Parathyroid adenoma (tissue), 2 donors: ENCODE results near the gene SLC9C2.
"Not testable (repeated sequence)": the region's sequence is repeated elsewhere in the genome, so short reads cannot be mapped to it uniquely, and the experiment has no call there.

Experiments used
- H2AFZ ChIP-seq: fragments of 300-600 bp; sonication (generic); one replicate; pipeline ENCODE4 v1.7.0; 2017; ENCODE audit warnings: antibody characterized with exemption, mild to moderate bottlenecking
- H3K27ac ChIP-seq: fragments of 300-600 bp; sonication (generic); one replicate; pipeline ENCODE4 v1.7.0; 2017
- H3K27me3 ChIP-seq: fragments of 300-600 bp; sonication (generic); one replicate; pipeline ENCODE4 v1.7.0; 2017; ENCODE audit warnings: low read length; ENCODE audit not compliant: control insufficient read depth, insufficient read depth
- H3K36me3 ChIP-seq: fragments of 300-600 bp; sonication (generic); one replicate; pipeline ENCODE4 v1.7.0; 2017; ENCODE audit warnings: low read length; ENCODE audit not compliant: control insufficient read depth, insufficient read depth
- H3K4me1 ChIP-seq: fragments of 300-600 bp; sonication (generic); one replicate; pipeline ENCODE4 v1.7.0; 2017; ENCODE audit warnings: control low read depth
- H3K4me2 ChIP-seq: fragments of 300-600 bp; sonication (generic); one replicate; pipeline ENCODE4 v1.7.0; 2017; ENCODE audit warnings: low read length
- H3K4me3 ChIP-seq: fragments of 300-600 bp; sonication (generic); one replicate; pipeline ENCODE4 v1.7.0; 2017; ENCODE audit warnings: low read depth, low read length
- H3K79me2 ChIP-seq: fragments of 300-600 bp; sonication (generic); one replicate; pipeline ENCODE4 v1.7.0; 2017; ENCODE audit warnings: control low read depth
- H3K9ac ChIP-seq: fragments of 300-600 bp; sonication (generic); one replicate; pipeline ENCODE4 v1.7.0; 2017; ENCODE audit warnings: mild to moderate bottlenecking
- H3K9me3 ChIP-seq: fragments of 300-600 bp; sonication (generic); one replicate; pipeline ENCODE4 v1.7.0; 2017; ENCODE audit warnings: low read length; ENCODE audit not compliant: control insufficient read depth
- TF ChIP-seq, protein P1 (sequence below): fragments of 300-600 bp; sonication (generic); IDR thresholded peaks from one replicate; pipeline ENCODE4 v1.7.0; 2017; ENCODE audit warnings: antibody characterized with exemption, mild to moderate bottlenecking
- donor health status: primary hyperparathyroidism.

Gene SLC9C2

DNA sequence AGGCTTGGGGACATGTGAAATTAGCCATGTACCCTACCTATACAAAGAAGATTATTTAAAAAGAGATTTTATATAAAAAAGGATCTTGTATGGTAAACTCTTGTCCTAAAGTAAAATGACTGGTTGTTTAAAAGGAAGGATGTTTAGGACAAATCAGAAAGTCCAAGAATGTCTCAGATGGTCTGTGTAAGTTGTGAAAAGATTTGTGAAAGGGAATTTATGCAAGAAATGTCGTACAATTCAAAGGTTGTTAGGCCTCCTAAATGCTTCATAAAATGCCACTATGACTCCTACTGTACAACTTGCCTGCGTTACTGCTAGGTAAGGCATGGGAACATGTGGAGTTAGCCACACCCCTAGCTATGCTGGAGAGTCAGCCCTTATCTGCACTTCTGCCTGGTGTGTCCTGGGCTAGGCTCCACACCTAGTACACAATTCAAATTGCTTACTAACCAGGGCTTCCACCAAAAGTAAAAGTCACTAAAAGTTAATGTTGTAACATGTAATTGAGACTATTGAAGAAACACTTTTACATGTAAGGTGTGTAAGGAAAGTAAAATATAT lies 106.0 kb downstream of the SLC9C2 start:
- H3K36me3 ChIP-seq: no peaks in the 10 kb centered on the region
- TF ChIP-seq, protein P1, sequence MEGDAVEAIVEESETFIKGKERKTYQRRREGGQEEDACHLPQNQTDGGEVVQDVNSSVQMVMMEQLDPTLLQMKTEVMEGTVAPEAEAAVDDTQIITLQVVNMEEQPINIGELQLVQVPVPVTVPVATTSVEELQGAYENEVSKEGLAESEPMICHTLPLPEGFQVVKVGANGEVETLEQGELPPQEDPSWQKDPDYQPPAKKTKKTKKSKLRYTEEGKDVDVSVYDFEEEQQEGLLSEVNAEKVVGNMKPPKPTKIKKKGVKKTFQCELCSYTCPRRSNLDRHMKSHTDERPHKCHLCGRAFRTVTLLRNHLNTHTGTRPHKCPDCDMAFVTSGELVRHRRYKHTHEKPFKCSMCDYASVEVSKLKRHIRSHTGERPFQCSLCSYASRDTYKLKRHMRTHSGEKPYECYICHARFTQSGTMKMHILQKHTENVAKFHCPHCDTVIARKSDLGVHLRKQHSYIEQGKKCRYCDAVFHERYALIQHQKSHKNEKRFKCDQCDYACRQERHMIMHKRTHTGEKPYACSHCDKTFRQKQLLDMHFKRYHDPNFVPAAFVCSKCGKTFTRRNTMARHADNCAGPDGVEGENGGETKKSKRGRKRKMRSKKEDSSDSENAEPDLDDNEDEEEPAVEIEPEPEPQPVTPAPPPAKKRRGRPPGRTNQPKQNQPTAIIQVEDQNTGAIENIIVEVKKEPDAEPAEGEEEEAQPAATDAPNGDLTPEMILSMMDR: no peak
- H2AFZ ChIP-seq: no peak overlapping the region
- H3K79me2 ChIP-seq: no peaks in the 10 kb centered on the region
- H3K27ac ChIP-seq: no peak overlapping the region
- no peaks in the 10 kb centered on the region for H3K27me3 ChIP-seq
- no peak overlapping the region for H3K4me3 ChIP-seq
- H3K9me3 ChIP-seq: no peaks in the 10 kb centered on the region
- H3K4me1 ChIP-seq: no peaks in the 10 kb centered on the region
- H3K4me2 ChIP-seq: no peak overlapping the region
- no peak overlapping the region for H3K9ac ChIP-seq

DNA sequence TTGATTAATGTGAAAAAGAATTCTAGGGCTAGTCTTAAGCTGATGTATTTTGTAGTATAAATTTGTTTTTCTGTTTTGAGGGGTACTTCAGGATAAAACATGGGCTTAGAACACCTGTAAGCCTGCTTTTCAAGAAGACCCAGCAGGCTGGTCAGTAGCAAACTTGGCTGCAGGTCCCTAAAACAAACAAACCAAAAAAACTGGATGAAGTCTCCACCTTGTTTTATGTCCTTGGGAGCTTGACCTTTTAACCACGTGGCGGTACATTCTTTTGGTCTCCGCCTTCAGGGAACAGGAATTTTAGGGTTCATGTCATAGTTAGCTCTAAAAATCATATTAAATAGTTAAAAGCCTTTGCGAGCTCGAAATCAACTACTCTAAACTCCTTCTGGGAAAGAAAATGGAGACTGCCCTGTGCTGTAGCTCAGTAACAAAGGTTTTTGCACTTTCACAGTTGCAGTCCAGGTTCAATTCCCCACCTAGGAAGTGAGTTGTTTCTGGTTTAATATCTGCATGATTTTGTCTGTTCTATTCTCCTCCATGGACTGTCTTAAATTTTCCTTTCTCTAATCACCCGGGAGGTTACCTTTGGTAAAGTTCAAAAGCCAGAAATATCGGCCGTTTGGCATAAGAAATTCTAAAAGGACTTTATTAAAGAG lies 107.1 kb downstream of the SLC9C2 start:
- H3K9me3 ChIP-seq: no peaks in the 10 kb centered on the region
- H3K4me1 ChIP-seq: no peaks in the 10 kb centered on the region
- no peaks in the 10 kb centered on the region for H3K36me3 ChIP-seq
- no peaks in the 10 kb centered on the region for H3K27me3 ChIP-seq
- TF ChIP-seq, protein P1: no peak
- H3K27ac ChIP-seq: no peak overlapping the region
- no peak overlapping the region for H3K9ac ChIP-seq
- no peak overlapping the region for H3K4me2 ChIP-seq
- H2AFZ ChIP-seq: no peak overlapping the region
- no peak overlapping the region for H3K4me3 ChIP-seq
- no peaks in the 10 kb centered on the region for H3K79me2 ChIP-seq

DNA sequence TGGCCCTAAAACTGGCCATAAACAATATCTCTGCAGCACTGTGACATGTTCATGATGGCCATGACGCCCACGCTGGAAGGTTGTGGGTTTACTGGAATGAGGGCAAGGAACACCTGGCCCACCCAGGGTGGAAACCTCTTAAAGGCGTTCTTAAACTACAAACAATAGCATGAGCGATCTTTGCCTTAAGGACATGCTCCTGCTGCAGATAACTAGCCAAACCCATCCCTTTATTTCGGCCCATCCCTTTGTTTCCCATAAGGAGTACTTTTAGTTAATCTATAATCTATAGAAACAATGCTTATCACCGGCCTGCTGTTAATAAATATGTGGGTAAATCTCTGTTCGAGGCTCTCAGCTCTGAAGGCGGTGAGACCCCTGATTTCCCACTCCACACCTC lies 109.7 kb downstream of the SLC9C2 start:
- not testable (repeated sequence) for H3K36me3 ChIP-seq, H3K4me2 ChIP-seq, H3K79me2 ChIP-seq, H3K27ac ChIP-seq, H3K4me3 ChIP-seq, H3K27me3 ChIP-seq, H3K9me3 ChIP-seq, H3K9ac ChIP-seq, H3K4me1 ChIP-seq, H2AFZ ChIP-seq

DNA sequence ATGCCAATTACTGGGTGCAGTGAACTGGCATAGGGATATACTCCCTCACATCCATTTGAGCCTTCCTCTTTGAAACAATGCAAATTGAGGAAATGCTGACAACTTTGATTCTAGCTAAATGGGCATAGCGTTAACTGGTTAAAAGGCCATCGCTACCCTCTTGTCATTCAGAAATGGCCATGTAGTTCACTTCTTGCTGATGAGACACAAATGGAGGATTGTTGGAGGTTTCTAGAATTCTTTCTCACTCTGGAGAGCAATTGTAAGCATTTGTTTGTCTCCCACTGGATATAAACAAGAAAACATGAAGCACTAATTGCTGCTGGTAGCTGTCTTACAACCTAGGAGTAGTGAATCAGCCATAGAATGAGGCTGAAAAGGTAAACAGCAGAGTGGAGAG lies 111.4 kb downstream of the SLC9C2 start:
- Histone ChIP-seq H3K27ac (no peak overlapping the region), H3K27me3 (no peaks in the 10 kb centered on the region), H3K4me1 (no peaks in the 10 kb centered on the region), H3K4me3 (no peak overlapping the region), H3K9ac (no peak overlapping the region), H3K79me2 (no peaks in the 10 kb centered on the region), H2AFZ (no peak overlapping the region), H3K36me3 (no peaks in the 10 kb centered on the region), H3K9me3 (no peaks in the 10 kb centered on the region), H3K4me2 (no peak overlapping the region)
- TF ChIP-seq, protein P1: no peak

DNA sequence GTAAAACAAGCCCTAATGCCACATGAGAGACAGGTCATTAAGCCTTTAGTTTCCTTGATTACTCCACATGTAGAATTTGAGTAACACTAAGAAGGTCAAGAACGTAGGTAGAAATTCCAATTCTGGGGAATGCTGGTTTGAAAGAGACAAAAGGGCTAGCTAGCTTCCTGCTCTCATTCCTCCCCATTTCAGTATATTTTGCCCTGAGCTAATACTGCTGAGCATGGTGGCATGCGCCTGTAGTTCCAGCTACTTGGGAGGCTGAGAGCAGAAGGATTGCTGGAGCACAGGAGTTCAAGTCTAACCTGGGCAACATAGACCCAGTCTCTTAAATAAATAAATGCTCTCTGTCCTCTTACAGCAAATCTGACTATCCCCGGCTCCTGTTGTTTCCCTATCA lies 112.9 kb downstream of the SLC9C2 start:
- no peaks in the 10 kb centered on the region for H3K36me3 ChIP-seq

More for the DNA sequence above, 112.9 kb downstream of the SLC9C2 start:
- Histone ChIP-seq H3K9ac (no peak overlapping the region), H3K4me2 (no peak overlapping the region), H3K4me3 (no peak overlapping the region), H3K27me3 (no peaks in the 10 kb centered on the region), H3K9me3 (no peaks in the 10 kb centered on the region), H2AFZ (no peak overlapping the region), H3K4me1 (no peaks in the 10 kb centered on the region), H3K79me2 (no peaks in the 10 kb centered on the region), H3K27ac (no peak overlapping the region)
- TF ChIP-seq, protein P1: no peak
